CD4-positive, alpha-beta T cell treated with Interleukin-10 for 1 hour (primary cell): ENCODE measurements around the gene CNGB1.
"Not testable (repeated sequence)": the region's sequence is repeated elsewhere in the genome, so short reads cannot be mapped to it uniquely, and the experiment has no call there.

ENCODE experiments used
- DNase-seq: peaks from one replicate; pipeline ENCODE4 v3.0.0-alpha.2; 2020

CNGB1 gene

DNA sequence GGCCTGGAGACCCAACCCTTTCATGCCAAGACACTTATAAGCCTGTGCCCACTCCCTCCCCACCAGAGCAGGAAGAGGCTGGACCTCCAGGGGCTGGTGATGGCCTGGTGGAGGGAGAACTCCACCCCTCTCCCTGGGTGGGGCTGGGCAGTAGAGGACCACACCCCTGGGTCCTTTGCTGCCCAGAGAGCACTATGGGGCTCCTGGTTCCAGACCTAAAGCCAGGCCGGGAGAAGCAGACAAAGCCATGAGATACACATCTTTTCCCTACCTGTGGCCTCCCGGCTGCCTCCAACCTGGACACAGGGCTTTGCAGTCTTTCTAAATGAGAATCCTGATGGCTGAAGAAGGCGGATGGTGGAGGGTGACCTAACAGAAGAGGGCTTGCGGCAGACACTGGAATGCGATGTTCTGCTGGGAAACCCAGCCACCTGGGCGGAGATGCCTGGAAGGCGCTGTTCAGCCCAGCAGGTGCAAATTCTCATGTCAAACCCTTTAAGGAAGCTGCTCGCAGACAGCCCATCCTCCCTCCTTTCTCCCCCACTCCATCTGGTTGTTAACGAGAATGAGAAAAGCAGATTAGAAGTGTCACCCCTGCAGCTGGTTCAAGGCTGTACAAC, 124.7 kb downstream of the CNGB1 start:
- no peak for DNase-seq

- DNase-seq = no peak
Measured at GRCh38 chr16:57845115-57845514, 125.8 kb downstream of the CNGB1 start.

GRCh38 chr16:57844416-57845030, 126.4 kb downstream of the CNGB1 start:
- DNase-seq = no peak

GRCh38 chr16:57843400-57843799, 127.5 kb downstream of the CNGB1 start:
- no peak for DNase-seq

- DNase-seq = no peak
Measured at GRCh38 chr16:57842601-57843000, 128.3 kb downstream of the CNGB1 start.

- no peak for DNase-seq
Measured at GRCh38 chr16:57840833-57841232, 130.1 kb downstream of the CNGB1 start.

DNA sequence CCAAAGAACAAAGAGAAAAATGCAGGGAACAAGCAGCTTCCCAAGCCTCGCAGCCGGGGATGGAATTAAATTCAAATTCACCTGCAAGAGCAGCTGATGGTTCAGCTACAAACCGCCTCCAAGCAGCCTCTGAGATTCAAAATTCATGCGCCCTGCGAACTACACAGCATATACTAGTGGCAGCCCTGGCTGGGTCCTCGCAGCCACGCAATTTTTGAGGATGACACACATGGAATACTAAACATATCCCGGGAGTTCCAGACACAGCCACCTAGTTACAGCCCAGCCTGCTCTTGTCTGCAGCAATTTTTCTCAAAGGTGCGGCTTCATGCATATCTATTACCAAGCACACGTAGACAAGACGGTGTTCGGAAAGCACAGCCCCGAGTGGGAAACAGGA, 132.8 kb downstream of the CNGB1 start:
- no peak for DNase-seq

GRCh38 chr16:57837305-57838125, 133.4 kb downstream of the CNGB1 start:
- no peak for DNase-seq

DNA sequence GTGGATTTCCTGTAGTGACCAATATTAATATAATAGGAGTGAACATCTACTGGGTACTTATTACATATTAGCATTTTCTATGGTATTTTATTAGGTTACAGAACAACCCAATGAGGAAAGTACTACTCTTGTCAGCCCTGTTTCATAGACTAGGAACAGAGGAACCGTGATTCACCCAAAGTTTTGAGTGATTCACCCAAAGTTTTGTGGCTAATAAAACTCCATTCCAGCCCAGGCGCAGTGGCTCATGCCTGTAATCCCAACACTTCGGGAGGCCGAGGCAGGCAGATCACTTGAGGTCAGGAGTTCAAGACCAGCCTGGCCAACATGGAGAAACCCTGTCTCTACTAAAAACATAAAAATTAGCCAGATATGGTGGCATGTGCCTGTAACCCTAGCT, 135.5 kb downstream of the CNGB1 start:
- not testable (repeated sequence) for DNase-seq

- DNase-seq = no peak
Measured at GRCh38 chr16:57834936-57835335, 136.0 kb downstream of the CNGB1 start.
